ENCODE data around the gene GP1BB.

The GP1BB gene

DNA sequence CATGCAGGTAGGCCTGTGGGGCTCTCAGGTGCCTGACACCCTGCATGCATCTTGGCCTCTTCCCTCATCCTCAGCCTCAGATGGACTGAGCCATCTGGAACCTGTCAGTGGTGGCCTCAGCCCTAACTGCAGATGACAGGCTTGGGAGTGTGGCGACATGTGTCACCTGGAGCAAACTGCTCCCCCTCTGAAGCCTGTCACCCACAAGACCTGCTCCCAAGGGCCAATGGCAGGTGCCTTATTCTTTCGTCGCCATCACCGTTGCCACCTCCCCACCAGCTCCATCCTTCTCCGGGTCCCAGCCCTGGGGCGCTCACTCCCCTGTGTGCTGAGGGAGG lies 12.6 kb upstream of the GP1BB start:
- Mint-ChIP-seq H3K4me3 (no peak overlapping the region), H3K4me1 (peaks cover 5% of the 10 kb centered on the region), H3K9me3 (no peaks in the 10 kb centered on the region), H3K36me3 (ENCODE audit: low read depth) (no peaks in the 10 kb centered on the region), H3K27ac (no peak overlapping the region), H3K27me3 (ENCODE audit: low read depth) (peaks cover 14% of the 10 kb centered on the region)
- TF ChIP-seq, protein P1, sequence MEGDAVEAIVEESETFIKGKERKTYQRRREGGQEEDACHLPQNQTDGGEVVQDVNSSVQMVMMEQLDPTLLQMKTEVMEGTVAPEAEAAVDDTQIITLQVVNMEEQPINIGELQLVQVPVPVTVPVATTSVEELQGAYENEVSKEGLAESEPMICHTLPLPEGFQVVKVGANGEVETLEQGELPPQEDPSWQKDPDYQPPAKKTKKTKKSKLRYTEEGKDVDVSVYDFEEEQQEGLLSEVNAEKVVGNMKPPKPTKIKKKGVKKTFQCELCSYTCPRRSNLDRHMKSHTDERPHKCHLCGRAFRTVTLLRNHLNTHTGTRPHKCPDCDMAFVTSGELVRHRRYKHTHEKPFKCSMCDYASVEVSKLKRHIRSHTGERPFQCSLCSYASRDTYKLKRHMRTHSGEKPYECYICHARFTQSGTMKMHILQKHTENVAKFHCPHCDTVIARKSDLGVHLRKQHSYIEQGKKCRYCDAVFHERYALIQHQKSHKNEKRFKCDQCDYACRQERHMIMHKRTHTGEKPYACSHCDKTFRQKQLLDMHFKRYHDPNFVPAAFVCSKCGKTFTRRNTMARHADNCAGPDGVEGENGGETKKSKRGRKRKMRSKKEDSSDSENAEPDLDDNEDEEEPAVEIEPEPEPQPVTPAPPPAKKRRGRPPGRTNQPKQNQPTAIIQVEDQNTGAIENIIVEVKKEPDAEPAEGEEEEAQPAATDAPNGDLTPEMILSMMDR (IDR thresholded peaks at IDR 0.05; ENCODE audit: unreplicated experiment in 3 of 3) = no peak

DNA sequence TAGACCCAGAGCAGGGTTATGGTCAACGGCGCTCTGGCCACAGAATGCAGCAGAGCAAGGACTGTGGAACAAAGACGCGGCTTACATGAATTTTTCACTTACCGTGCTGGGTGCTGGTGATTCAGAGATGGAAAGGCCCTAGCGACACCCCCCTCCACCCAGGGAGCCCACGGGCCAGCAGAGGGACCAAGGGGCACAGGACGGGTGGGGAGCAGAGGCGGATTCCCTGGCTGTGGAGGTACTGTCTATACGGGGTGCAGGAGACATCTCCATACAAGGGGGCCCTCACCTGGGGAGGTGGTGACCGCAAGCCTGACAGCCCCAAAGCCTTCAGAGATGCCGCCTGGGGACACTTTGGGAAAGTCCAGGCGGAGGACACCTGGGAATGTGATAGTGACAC lies 10.1 kb upstream of the GP1BB start:
- Mint-ChIP-seq H3K27me3 (ENCODE audit: low read depth) (peaks cover 18% of the 10 kb centered on the region), H3K4me1 (peaks cover 15% of the 10 kb centered on the region), H3K27ac (peak overlapping the region in 1 of 3 experiments; percentile 69), H3K9me3 (no peaks in the 10 kb centered on the region), H3K36me3 (ENCODE audit: low read depth) (no peaks in the 10 kb centered on the region), H3K4me3 (peak overlapping the region; percentile 80 to 86 (median 85))
- TF ChIP-seq, protein P1 (IDR thresholded peaks at IDR 0.05; ENCODE audit: unreplicated experiment in 3 of 3) = no peak

DNA sequence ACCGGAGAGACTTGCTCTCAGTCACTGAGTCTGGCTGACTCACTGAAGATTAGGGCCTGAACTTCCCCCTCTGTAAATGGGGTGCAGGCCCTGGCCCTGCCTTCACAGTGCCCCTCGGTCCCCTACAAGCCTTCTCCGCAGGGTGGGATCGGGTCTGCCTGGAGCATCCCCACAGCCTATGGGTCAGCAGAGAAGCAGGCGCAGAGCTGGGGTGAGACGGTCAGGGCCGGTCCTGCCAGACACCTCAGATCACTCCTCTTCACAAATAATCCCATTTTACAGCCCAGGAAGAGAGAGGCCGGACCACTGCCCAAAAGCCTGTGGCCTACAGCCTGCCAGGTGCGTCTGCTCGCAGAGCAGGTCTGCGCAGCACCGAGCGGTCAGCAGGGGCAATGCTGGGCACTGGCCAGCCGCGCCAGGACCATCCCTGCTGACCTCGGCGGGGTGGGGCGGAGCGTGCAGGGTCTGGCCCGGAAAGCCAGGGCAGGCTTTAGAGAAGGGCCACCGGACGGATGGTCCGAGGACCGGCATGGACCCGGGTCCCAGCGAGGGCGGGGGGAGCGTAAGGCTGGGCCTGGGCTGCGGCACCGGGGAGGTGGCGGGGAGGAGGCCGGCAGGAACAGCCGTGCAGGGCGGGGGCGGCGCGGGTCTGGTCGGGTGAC lies 9.6 kb upstream of the GP1BB start:
- H3K36me3 Mint-ChIP-seq (ENCODE audit: low read depth) = no peaks in the 10 kb centered on the region

DNA sequence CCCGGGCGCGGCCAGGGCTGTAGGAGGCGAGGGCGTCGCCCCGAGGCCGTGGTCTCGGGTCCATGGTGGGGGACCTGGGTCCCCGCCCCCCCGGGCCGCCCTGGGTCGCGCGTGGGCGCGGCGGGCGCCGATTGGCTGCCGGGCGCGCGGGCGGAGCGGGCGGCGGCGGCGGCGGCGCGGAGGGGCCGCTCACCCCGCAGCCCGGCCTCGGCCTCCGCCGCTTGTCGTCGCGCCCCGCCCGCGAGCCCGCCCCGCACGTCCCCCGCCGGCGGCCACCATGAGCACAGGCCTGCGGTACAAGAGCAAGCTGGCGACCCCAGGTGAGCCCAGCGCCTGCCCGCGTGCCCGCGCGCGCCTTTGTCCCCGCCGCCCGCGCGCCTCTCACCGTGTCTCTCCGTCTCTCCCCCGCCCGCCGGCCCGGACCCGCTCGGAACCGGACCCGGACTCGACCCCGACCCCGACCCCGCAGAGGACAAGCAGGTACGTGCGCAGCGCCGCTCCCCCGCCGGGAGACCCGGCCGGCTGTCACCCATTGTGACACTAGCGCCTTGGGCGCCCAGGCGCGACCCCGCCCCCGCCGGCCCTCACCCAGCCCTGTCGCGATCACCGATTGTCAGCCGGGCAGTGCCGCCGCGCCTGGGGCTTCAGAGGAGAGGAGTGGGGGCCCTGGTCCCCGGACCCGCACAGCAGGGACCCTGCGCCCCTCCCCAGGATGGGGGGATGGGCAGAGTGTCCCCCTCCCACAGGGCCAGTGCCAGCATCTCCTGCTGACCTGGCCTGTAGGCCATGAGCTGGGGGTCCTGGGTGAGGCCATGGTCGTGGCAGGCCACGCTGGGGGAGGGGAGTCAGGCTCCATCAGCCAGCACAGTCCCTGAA lies 8.8 kb upstream of the GP1BB start, which contains the start of gene SEPTIN5:
Gene SEPTIN5, plus strand, starts transcription at position 192 of the 876 bp plus-strand sequence. Its CDS starts 86 bp downstream, at position 278.
- peaks cover 3% of the 10 kb centered on the region for H3K36me3 Mint-ChIP-seq (ENCODE audit: low read depth)
- no peaks in the 10 kb centered on the region for H3K9me3 Mint-ChIP-seq
- H3K4me3 Mint-ChIP-seq = peak within 1 kb of the TSS; percentile 80 to 86 (median 85)
- H3K27ac Mint-ChIP-seq = peak within 1 kb of the TSS in 1 of 3 experiments; percentile 67
- TF ChIP-seq, protein P1 (IDR thresholded peaks at IDR 0.05; ENCODE audit: unreplicated experiment in 3 of 3) = no peak
- peaks cover 18% of the 10 kb centered on the region for H3K27me3 Mint-ChIP-seq (ENCODE audit: low read depth)
- peaks cover 17% of the 10 kb centered on the region for H3K4me1 Mint-ChIP-seq

More for the DNA sequence above, 9.6 kb upstream of the GP1BB start:
- TF ChIP-seq, protein P1 (IDR thresholded peaks at IDR 0.05; ENCODE audit: unreplicated experiment in 3 of 3) = no peak
- Mint-ChIP-seq H3K9me3 (no peaks in the 10 kb centered on the region), H3K27me3 (ENCODE audit: low read depth) (peaks cover 17% of the 10 kb centered on the region), H3K4me3 (peak overlapping the region; percentile 80 to 86 (median 85)), H3K4me1 (peaks cover 15% of the 10 kb centered on the region), H3K27ac (peak overlapping the region in 1 of 3 experiments; percentile 67)

DNA sequence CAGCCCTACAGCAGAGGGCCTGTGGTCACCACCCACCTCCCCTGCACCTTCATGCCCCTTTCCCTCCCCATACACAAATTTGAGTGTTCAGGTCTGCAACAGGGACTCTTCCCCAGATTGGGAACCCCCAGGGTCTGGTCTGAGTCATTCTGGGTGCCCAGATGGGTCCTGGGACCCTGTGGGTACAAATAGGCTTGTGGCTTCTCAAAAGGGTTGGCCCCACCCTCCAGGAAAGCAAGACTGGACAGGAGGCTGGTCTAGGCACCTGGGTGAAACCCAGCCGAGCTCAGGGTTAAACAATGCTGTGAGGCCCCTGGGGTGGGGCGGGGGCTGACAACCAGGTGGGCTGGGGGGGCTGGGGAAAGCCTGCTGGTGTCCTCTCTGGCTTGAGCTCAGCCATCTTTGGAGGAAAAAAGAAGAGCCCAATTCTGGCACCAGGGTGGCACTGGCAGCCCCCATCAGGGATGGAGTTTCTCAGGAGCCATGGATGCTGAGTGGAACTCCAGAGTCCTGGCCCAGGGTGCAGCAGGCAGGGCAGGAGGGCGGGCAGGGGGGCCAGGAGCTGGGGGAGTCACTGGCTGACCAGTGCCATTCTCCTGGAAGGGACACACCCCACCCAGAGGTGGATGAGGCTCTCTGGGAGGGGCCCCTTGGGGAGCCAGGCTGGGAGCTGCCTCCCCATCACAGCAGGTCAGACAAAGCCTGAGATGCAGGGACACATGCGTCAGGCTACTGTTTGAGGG lies 8.0 kb upstream of the GP1BB start:
- Mint-ChIP-seq H3K27me3 (ENCODE audit: low read depth) (peaks cover 26% of the 10 kb centered on the region), H3K4me1 (peaks cover 23% of the 10 kb centered on the region), H3K27ac (no peak overlapping the region), H3K4me3 (peak overlapping the region; percentile 70 to 85 (median 84)), H3K36me3 (ENCODE audit: low read depth) (peaks cover 11% of the 10 kb centered on the region), H3K9me3 (no peaks in the 10 kb centered on the region)
- TF ChIP-seq, protein P1 (IDR thresholded peaks at IDR 0.05; ENCODE audit: unreplicated experiment in 3 of 3) = no peak

All from nephron (organoid).